HCT116 (cell line): ENCODE measurements around the gene DRAP1. TPM values are rescaled to one million over a fixed set of nuclear protein-coding genes. Genes with fewer than 3 reads are reported as not detected.

Source experiments
- ATAC-seq: fragments of 200-7000 bp; cut with Tn5 transposase; 2 replicates; pipeline ENCODE4 v1.9.1; 2020; ENCODE audit warnings: mild to moderate bottlenecking, moderate library complexity
- BruUV-seq: library from RNA; stranded (reverse); fragments of 400-500 nt; replicated peaks from 2 replicates; lab custom pipeline; 2021; lab: Mats Ljungman, UMichigan
- CTCF ChIA-PET: fragments of 300-600 bp; sonication (Branson Sonifier 250); formaldehyde crosslinking; loops from one replicate; lab custom pipeline; 2021; ENCODE audit warnings: antibody characterized with exemption; lab: Charles Lee
- POLR2A ChIA-PET: fragments of 300-600, 350-600 bp; sonication (Branson Sonifier 250); formaldehyde crosslinking; loops from one replicate; lab custom pipeline; 2021; ENCODE audit warnings: antibody characterized with exemption; lab: Charles Lee
- RAD21 ChIA-PET, 2 experiments: fragments of 300-600 bp; sonication (Branson Sonifier 250); formaldehyde crosslinking; loops; one replicate each; lab custom pipeline; 2023; ENCODE audit warnings: low total read pairs in 2 of 2; ENCODE audit not compliant: uncharacterized antibody in 2 of 2, unreplicated experiment in 2 of 2, low non-redundant PET in 1 of 2; lab: Charles Lee
- DNase-seq: peaks from one replicate; pipeline ENCODE4 v3.0.0-alpha.2; 2010; ENCODE audit warnings: low read depth, low spot score
- H2AFZ ChIP-seq: fragments of 200-600 bp; shearing (Covaris generic), sonication (generic); 2 replicates; pipeline ENCODE4 v1.6.1; 2017; ENCODE audit warnings: low read depth, mixed run types, mixed read lengths, antibody characterized with exemption, low read length; ENCODE audit not compliant: poor library complexity, severe bottlenecking
- H3K27ac ChIP-seq: 2 replicates; pipeline ENCODE4 v1.5.1; 2012; ENCODE audit warnings: low read depth, low read length
- H3K27me3 ChIP-seq: fragments of 200-600 bp; sonication (generic); 2 replicates; pipeline ENCODE4 v1.6.1; 2016; ENCODE audit warnings: mixed run types, low read length, mixed read lengths; ENCODE audit not compliant: insufficient read depth
- H3K36me3 ChIP-seq, 2 experiments: fragments of 200-500 bp in 1 of 2; fragments of 200-600 bp in 1 of 2; sonication (Bioruptor generic) in 1 of 2; sonication (generic) in 1 of 2; 2 replicates each; pipeline versions ENCODE4 v1.5.1 to v1.6.1; 2014 to 2016; ENCODE audit warnings: low read length in 2 of 2, inconsistent platforms in 1 of 2, mixed read lengths in 1 of 2, mixed run types in 1 of 2; ENCODE audit not compliant: insufficient read depth in 2 of 2, control insufficient read depth in 1 of 2
- H3K4me1 ChIP-seq, 2 experiments: fragments of 200-600 bp in 1 of 2; sonication (generic) in 1 of 2; 2 replicates each; pipeline versions ENCODE4 v1.5.1 to v1.6.1; 2012 to 2017; ENCODE audit warnings: low read length in 2 of 2, inconsistent platforms in 1 of 2, mild to moderate bottlenecking in 1 of 2, mixed read lengths in 1 of 2, mixed run types in 1 of 2, moderate library complexity in 1 of 2; ENCODE audit not compliant: insufficient read depth in 2 of 2, control insufficient read depth in 1 of 2
- H3K4me2 ChIP-seq: fragments of 200-600 bp; sonication (generic); 2 replicates; pipeline ENCODE4 v1.6.1; 2017; ENCODE audit warnings: mixed run types, low read length, mixed read lengths
- H3K4me3 ChIP-seq, 2 experiments: fragments of 200-600 bp in 1 of 2; sonication (generic) in 1 of 2; replicated peaks in 1 of 2; 2 replicates each; pipeline ENCODE4 v1.5.1; 2011 to 2016; ENCODE audit warnings: low read length in 2 of 2, control low read depth in 1 of 2, low read depth in 1 of 2, mild to moderate bottlenecking in 1 of 2, mixed read lengths in 1 of 2, mixed run types in 1 of 2
- H3K79me2 ChIP-seq: fragments of 200-600 bp; sonication (generic); 2 replicates; pipeline ENCODE4 v1.6.1; 2017; ENCODE audit warnings: mild to moderate bottlenecking, mixed run types, low read length, moderate library complexity, mixed read lengths; ENCODE audit not compliant: insufficient read depth
- H3K9ac ChIP-seq: fragments of 200-600 bp; sonication (generic); 2 replicates; pipeline ENCODE4 v1.6.1; 2016; ENCODE audit warnings: low read length, mixed read lengths
- H3K9me2 ChIP-seq: fragments of 200-600 bp; sonication (generic), shearing (Covaris generic); 2 replicates; pipeline ENCODE4 v1.6.1; 2017; ENCODE audit warnings: mixed run types, mild to moderate bottlenecking, moderate library complexity; ENCODE audit not compliant: insufficient read depth
- H3K9me3 ChIP-seq, 2 experiments: fragments of 200-500 bp in 1 of 2; fragments of 200-600 bp in 1 of 2; sonication (Bioruptor generic) in 1 of 2; sonication (generic) in 1 of 2; 2 replicates each; pipeline ENCODE4 v1.6.1; 2014 to 2017; ENCODE audit warnings: low read length in 2 of 2, mixed read lengths in 2 of 2, inconsistent platforms in 1 of 2, low read depth in 1 of 2, mild to moderate bottlenecking in 1 of 2, mixed run types in 1 of 2, moderate library complexity in 1 of 2; ENCODE audit not compliant: control insufficient read depth in 1 of 2, insufficient read depth in 1 of 2
- H4K20me1 ChIP-seq: fragments of 200-600 bp; sonication (generic), shearing (Covaris generic); 2 replicates; pipeline ENCODE4 v1.6.1; 2017; ENCODE audit warnings: mixed run types, mild to moderate bottlenecking, moderate library complexity; ENCODE audit not compliant: insufficient read depth
- CBX3 ChIP-seq: IDR thresholded peaks from 2 replicates; pipeline ENCODE4 v1.6.1; 2012; ENCODE audit warnings: low read depth
- CEBPB ChIP-seq: IDR thresholded peaks from 2 replicates; pipeline ENCODE4 v1.6.1; 2012; ENCODE audit warnings: low read depth
- EGR1 ChIP-seq: IDR thresholded peaks from 2 replicates; pipeline ENCODE4 v1.6.1; 2012; ENCODE audit warnings: low read depth
- ELF1 ChIP-seq: IDR thresholded peaks from 2 replicates; pipeline ENCODE4 v1.6.1; 2012; ENCODE audit warnings: low read depth, borderline replicate concordance
- EZH2 ChIP-seq: fragments of 200-600 bp; sonication (generic); IDR thresholded peaks from 2 replicates; pipeline ENCODE4 v1.6.1; 2017; ENCODE audit warnings: antibody characterized with exemption, mixed run types
- EZH2phosphoT487 ChIP-seq: fragments of 200-600 bp; IDR thresholded peaks from 2 replicates; pipeline ENCODE4 v1.6.1; 2018; ENCODE audit warnings: antibody characterized with exemption, borderline replicate concordance
- JUND ChIP-seq: IDR thresholded peaks from 2 replicates; pipeline ENCODE4 v1.6.1; 2012
- MAX ChIP-seq: IDR thresholded peaks from 2 replicates; pipeline ENCODE4 v1.6.1; 2012
- POLR2A ChIP-seq: IDR thresholded peaks from 2 replicates; pipeline ENCODE4 v1.7.0; 2011; ENCODE audit warnings: borderline replicate concordance; ENCODE audit not compliant: insufficient read depth, insufficient read length; ENCODE audit errors: extremely low read depth
- POLR2AphosphoS5 ChIP-seq: IDR thresholded peaks from 2 replicates; pipeline ENCODE4 v1.6.1; 2011; ENCODE audit warnings: mild to moderate bottlenecking, low read depth, low read length, moderate library complexity
- SIN3A ChIP-seq: IDR thresholded peaks from 2 replicates; pipeline ENCODE4 v1.6.1; 2012; ENCODE audit warnings: low read depth
- SP1 ChIP-seq: IDR thresholded peaks from 2 replicates; pipeline ENCODE4 v1.6.1; 2012; ENCODE audit warnings: low read depth
- TCF7L2 ChIP-seq: IDR thresholded peaks from 2 replicates; pipeline ENCODE4 v1.7.0; 2011; ENCODE audit warnings: borderline replicate concordance, inconsistent platforms; ENCODE audit not compliant: insufficient read depth, insufficient read length; ENCODE audit errors: extremely low read depth
- YY1 ChIP-seq: IDR thresholded peaks from 2 replicates; pipeline ENCODE4 v1.6.1; 2011; ENCODE audit warnings: low read length, low read depth, moderate library complexity, mild to moderate bottlenecking; ENCODE audit not compliant: insufficient replicate concordance; ENCODE audit errors: extremely low read depth
- ZNF274 ChIP-seq: fragments of 200-500 bp; sonication (Bioruptor generic); IDR thresholded peaks from 2 replicates; pipeline ENCODE4 v1.6.1; 2014; ENCODE audit warnings: mild to moderate bottlenecking, low read depth, low read length, inconsistent platforms
- intact Hi-C: fragments of 100-400 bp; cut with micrococcal nuclease; formaldehyde crosslinking; loops from 2 replicates; pipeline ENCODE4 v1.10.0; 2022
- total RNA-seq: library from RNA; stranded (reverse); gene quantifications from one replicate; pipeline ENCODE4 v1.2.1, GENCODE V29; 2021; ENCODE audit not compliant: unreplicated experiment
- TF ChIP-seq, protein P1 (sequence below): IDR thresholded peaks from 2 replicates; pipeline ENCODE4 v1.6.1; 2012; ENCODE audit warnings: low read depth
- TF ChIP-seq, protein P2 (sequence below): IDR thresholded peaks from 2 replicates; pipeline ENCODE4 v1.6.1; 2012
- TF ChIP-seq, protein P3 (sequence below): IDR thresholded peaks from 2 replicates; pipeline ENCODE4 v1.6.1; 2011; ENCODE audit warnings: mild to moderate bottlenecking, low read length, moderate library complexity; ENCODE audit not compliant: insufficient replicate concordance; ENCODE audit errors: extremely low read depth

The DRAP1 gene
- total RNA-seq, 1 experiment from 2014 or later, result 158 TPM

DNA sequence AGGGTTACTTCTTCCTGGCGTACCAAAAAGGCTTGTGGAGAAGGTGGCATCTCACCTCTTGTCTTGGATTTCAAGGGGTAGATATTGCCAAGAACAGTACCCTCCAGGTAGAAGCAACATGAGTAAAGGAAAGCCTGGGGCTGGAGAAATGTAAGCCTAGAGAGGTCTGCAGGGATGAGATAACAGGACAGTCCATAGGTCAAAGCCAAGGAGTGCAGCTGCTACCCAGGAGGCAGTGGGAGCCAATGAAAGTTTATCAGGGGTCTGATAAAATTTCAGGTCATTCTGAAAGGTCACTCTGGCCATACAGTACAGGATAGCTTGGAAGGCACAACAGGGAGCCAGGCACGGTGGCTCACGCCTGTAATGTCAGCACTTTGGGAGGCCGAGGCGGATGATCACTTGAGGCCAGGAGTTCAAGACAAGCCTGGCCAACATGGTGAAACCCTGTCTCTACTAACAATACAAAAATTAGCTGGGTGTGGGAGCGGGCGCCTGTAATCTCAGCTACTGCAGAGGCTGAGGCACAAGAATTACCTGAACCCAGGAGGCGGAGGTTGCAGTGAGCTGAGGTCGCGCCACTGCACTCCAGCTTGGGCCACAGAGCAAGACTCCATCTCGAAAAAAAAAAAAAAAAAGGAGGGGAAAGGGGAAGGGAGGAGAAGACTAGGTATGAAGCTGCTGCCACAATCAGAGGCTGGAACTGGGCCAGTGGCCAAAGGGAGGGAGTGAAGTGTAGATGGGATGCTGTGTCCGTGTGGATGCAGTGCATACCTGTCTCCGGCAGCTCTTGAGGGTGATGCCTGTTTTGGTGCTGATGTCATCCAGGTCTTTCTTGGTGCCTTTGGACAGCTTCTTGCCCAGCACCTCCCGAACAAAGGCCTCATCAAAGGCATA is 32.2 kb upstream of the DRAP1 start:
- peak overlapping the region; percentile 98 for H3K4me2 ChIP-seq
- ChIA-PET CTCF (interaction anchor here (1.1 to 6.5 kb wide), 8 partner anchors 13 to 181 kb away, joined by 3 to 82 read pairs (median 6); partner anchors contain the start of genes CFL1, KAT5 and MUS81), RAD21 (interaction anchor here in 1 of 2 experiments (3.0 kb wide), 1 partner anchor 29 kb away, joined by 10 read pairs; no protein-coding TSS in a partner anchor), POLR2A (interaction anchor here (1.4 to 8.5 kb wide), 4 partner anchors 13 to 29 kb away, joined by 3 to 124 read pairs (median 45); partner anchors contain the start of genes CFL1, FOSL1 and MUS81)
- H3K9me2 ChIP-seq, result no peaks in the 10 kb centered on the region
- DNase-seq (no peak), ATAC-seq (no peak)
- peaks cover 18 to 61% of the 10 kb centered on the region in 2 experiments for H3K4me1 ChIP-seq
- H3K27me3 ChIP-seq, result no peaks in the 10 kb centered on the region
- TF ChIP-seq EZH2, result no peak
- no peak for TF ChIP-seq EZH2phosphoT487
- no peak for TF ChIP-seq CBX3
- TF ChIP-seq, protein P1, sequence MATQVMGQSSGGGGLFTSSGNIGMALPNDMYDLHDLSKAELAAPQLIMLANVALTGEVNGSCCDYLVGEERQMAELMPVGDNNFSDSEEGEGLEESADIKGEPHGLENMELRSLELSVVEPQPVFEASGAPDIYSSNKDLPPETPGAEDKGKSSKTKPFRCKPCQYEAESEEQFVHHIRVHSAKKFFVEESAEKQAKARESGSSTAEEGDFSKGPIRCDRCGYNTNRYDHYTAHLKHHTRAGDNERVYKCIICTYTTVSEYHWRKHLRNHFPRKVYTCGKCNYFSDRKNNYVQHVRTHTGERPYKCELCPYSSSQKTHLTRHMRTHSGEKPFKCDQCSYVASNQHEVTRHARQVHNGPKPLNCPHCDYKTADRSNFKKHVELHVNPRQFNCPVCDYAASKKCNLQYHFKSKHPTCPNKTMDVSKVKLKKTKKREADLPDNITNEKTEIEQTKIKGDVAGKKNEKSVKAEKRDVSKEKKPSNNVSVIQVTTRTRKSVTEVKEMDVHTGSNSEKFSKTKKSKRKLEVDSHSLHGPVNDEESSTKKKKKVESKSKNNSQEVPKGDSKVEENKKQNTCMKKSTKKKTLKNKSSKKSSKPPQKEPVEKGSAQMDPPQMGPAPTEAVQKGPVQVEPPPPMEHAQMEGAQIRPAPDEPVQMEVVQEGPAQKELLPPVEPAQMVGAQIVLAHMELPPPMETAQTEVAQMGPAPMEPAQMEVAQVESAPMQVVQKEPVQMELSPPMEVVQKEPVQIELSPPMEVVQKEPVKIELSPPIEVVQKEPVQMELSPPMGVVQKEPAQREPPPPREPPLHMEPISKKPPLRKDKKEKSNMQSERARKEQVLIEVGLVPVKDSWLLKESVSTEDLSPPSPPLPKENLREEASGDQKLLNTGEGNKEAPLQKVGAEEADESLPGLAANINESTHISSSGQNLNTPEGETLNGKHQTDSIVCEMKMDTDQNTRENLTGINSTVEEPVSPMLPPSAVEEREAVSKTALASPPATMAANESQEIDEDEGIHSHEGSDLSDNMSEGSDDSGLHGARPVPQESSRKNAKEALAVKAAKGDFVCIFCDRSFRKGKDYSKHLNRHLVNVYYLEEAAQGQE, result no peak
- TF ChIP-seq YY1, result no peak
- TF ChIP-seq ZNF274, result no peak
- no peak for TF ChIP-seq CEBPB
- no peak for TF ChIP-seq MAX
- no peak for TF ChIP-seq POLR2AphosphoS5
- no peak for TF ChIP-seq ELF1
- TF ChIP-seq, protein P2, sequence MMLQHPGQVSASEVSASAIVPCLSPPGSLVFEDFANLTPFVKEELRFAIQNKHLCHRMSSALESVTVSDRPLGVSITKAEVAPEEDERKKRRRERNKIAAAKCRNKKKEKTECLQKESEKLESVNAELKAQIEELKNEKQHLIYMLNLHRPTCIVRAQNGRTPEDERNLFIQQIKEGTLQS, result no peak
- no peak for TF ChIP-seq SIN3A
- no peak for TF ChIP-seq TCF7L2
- TF ChIP-seq SP1, result no peak
- TF ChIP-seq, protein P3, sequence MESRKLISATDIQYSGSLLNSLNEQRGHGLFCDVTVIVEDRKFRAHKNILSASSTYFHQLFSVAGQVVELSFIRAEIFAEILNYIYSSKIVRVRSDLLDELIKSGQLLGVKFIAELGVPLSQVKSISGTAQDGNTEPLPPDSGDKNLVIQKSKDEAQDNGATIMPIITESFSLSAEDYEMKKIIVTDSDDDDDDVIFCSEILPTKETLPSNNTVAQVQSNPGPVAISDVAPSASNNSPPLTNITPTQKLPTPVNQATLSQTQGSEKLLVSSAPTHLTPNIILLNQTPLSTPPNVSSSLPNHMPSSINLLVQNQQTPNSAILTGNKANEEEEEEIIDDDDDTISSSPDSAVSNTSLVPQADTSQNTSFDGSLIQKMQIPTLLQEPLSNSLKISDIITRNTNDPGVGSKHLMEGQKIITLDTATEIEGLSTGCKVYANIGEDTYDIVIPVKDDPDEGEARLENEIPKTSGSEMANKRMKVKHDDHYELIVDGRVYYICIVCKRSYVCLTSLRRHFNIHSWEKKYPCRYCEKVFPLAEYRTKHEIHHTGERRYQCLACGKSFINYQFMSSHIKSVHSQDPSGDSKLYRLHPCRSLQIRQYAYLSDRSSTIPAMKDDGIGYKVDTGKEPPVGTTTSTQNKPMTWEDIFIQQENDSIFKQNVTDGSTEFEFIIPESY, result no peak
- TF ChIP-seq POLR2A, result no peak
- no peak for TF ChIP-seq JUND
- no peak for TF ChIP-seq EGR1
- H3K27ac ChIP-seq, result peak overlapping the region; percentile 97
- H3K4me3 ChIP-seq, result peak overlapping the region; percentile 90 to 92
- H2AFZ ChIP-seq, result no peak overlapping the region
- no peaks in the 10 kb centered on the region for H4K20me1 ChIP-seq
- H3K9ac ChIP-seq, result peak overlapping the region; percentile 87
- no TSS peak for BruUV-seq
- H3K36me3 ChIP-seq, result peaks cover 14 to 50% of the 10 kb centered on the region in 2 experiments
- H3K9me3 ChIP-seq, result no peaks in the 10 kb centered on the region
- H3K79me2 ChIP-seq, result peaks cover 48% of the 10 kb centered on the region
- intact Hi-C loops, result no loop called here
